HG03565 (cell line): Measurements from ENCODE around the gene POLA1.

ENCODE experiments used
- ATAC-seq: cut with Tn5 transposase; IDR thresholded peaks from one replicate; pipeline ENCODE4 v1.9.1; 2021; ENCODE audit warnings: mild to moderate bottlenecking, moderate library complexity; ENCODE audit not compliant: unreplicated experiment

POLA1 gene

DNA sequence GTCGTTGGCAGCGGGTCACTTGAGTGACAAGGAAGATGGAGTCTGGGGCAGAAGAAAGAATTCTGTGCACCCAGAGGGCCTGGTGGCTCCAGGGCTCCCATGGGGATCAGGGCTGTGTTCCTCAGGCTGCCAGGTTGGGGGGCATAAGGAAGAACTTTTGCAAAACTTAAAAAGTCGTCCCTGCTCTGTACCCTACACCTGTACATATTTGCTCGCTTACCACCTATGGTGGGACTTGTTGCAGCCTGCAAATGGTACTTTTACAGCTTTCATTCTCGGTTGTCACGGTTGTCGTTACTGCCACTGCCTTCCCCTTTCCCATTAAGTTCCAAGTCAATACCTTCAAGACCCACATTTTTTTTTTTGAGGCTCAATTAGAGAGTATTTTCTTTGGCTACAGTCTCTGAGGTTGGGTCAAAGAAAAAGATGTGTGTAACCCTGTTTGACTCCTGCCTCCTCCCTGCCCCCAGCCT is 312.9 kb downstream of the POLA1 start:
- no peak for ATAC-seq

DNA sequence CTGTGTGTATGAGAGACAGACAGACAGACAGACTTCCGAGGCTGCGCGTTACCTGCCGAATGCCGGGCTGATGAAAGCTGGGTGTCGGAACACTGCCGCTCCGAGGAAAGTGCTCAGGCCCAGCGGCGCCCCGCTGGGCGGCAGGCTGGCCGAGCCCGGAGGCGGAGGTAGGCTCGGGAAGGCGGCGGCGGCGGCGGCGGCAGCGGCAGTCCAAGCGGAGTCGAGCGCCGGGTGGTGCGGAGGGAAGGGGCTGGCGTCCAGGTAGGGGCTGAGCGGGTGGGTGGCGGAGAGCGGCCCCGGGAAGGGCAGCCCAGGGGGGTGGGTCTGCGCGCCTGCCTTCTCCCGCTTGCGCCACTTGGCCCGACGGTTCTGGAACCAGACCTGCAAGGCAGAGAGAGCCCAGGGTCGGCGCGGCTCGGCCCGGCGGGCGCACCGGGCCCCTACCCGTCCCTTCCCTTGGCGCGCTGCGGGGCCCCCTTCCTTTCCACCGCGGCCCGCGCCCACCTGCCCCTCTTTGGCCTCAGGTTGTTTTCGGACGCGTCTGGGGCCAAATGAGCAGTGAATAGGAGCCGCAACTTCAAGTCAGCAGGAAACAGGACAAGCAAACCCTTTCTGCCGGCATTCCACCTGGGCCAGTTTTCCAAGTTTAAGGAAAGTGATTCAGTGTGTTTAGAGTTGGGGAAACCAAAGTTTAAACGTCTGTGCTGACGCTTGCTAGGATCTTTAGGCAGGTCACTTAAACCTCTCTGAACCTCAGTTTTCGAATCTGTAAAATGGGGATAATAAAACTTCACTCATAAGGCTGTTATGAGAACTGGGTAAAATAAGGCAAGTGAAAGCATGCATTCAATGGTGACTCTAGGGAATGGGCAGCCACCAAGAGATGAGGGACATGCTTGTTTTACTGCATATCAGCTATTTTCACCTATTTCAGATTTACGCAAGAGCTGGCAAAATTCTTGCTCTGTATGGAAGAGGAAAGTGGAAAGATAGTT is 313.6 kb downstream of the POLA1 start:
- no peak for ATAC-seq

DNA sequence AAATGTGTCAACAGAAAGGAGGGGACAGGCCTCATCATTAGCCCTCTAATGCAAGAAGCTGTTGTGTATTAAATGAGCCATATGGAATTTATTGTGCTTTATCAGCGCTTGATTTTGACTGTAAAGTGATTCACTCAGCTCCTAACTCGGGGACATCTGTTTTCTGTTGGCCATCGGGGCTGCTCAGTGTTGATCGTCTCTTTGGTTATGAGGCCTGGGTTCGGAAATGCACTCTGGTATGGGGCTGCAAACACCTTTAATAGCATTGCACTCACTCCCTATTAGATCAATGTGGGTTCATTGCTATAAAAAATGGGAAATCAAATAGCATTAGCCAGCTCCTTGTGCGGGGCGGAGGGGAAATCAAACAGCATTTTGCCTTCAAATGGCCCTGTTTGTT is 315.7 kb downstream of the POLA1 start:
- ATAC-seq, result no peak

DNA sequence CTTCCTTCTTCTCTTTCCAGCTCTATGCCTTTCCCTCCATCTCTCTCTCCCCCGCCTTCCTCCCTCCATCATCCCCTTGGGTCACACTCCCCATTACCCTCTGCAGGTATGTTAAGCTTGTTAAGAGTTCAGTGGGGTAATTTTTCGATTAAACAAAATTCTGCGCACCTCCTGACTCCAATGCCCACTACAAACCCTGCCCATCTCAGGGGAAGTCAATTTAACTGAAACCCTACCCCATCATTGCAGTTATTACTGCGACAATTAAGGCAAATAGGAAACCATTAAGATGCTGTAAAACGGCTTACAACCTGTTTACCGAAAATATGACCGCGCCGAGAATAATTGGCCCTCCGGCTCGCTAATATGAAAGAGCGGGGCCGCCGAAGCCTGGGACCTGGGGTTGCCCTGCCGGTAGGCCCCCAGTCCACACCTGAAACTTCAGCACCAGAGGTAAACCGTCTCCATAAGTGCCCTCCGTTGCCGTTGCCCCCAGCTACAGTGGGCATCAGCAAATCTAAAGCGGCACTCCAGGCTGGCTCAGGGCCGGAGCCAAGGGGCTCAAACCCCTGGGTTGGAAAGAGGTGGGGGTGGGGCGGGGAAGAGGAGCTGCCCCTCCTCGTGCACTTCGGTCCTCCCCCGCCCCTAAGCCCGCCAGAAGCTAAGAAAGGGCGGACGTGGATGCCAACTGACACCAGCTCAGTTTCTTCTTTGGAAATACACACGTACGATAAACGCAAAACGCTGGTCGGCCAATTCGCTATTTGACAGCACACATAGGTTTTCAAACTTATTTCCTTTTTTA is 317.3 kb downstream of the POLA1 start:
- ATAC-seq, result no peak

- ATAC-seq, result no peak
These were observed 318.1 kb downstream of the POLA1 start for GRCh38 chrX:25011589-25012432.

DNA sequence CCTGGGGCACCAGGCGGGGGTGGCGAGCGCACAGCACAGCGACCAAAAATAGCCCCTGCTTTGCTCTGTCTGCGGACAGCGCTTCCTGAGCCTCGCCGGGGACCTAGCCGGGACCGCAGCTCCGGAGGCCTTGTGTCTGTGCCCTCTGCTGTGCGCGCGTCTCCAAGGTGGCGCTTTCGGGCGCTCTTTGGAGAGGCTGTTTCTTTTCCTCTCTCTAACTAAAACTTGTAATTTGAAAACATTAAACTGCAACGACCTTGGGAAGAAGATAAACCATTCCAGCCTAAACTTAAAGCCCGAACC is 318.7 kb downstream of the POLA1 start:
- no peak for ATAC-seq

DNA sequence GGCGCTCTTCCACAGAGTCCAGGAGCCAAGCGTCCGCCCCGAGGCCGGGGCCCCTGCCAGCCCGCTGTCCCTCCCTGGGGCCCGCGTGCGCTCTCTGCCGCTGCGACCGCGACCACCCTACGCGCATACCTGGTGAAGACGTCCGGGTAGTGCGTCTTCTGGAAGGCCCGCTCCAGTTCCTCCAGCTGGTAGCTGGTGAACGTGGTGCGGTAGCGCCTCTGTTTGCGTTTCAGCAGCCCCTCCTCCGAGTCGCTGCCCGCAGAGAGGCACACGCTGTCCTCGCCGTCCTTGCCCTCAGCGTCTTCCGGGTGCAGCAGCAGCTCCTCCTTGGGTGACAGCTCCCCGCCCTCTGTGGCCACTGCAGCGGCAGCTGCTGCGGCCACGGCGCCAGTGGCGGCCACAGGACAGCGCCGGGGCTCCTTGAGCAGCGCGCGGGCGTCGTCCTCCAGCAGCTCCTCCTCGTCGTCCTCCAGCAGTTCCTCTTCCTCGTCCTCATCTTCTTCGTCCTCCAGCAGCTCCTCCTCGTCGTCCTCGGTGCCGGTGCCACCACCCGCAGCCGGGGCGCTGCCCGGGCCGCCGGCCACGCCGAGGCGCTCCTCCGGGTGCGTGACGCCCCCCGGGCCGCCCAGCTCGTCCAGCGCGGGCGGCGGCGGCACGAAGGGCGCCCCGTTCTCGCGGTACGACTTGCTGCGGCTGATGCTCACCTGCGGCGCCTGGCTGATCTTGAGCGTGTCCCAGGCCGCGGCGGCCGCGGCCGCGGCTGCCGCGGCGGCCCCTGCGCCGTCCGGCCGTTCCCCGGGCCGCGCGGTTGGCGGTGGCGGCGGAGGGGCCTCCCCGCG is 319.3 kb downstream of the POLA1 start:
- ATAC-seq, result no peak

DNA sequence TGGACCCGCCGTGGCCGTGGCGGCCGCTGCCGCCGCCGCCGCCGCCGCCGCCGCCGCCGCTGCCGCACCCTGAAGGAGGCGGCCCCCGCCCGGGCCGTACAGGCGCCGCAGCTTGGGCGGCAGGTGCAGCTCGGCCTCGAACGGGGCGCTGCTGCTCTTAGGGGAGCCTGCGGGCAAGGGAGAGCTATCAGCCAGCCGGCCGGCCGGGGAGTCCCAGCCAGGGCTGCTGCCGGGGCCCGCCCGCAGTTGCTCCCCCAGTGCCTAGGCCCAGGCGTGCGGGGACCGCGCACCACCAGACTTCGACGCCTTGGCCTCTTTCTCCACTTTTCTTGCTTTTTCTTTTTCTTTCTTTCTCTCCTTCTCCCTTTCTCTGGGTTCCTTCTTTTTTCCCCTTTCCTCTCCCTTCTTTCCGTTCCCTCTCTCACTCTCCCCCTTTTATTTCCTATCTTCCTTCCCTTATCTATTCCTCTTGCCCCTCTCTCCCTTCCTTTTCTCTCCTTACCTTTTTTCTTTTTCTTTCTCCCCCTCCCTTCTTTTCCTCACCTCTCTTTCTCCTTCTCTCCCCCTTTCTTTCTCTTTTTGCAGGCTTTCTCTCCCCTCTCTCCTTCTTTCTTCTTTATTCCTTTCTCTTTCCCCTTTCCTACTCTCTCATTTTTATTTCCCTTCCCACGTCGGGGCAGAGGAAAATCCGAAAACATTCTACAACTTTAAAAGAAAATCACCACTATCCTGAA is 320.1 kb downstream of the POLA1 start:
- ATAC-seq, result no peak

- no peak for ATAC-seq
These were observed 320.7 kb downstream of the POLA1 start for GRCh38 chrX:25014366-25014838.

- no peak for ATAC-seq
These were observed 322.0 kb downstream of the POLA1 start, which contains the start of gene ARX for GRCh38 chrX:25015486-25016360. Gene ARX (minus strand): TSS chrX:25015965. CDS start chrX:25015737, 228 bp downstream.

DNA sequence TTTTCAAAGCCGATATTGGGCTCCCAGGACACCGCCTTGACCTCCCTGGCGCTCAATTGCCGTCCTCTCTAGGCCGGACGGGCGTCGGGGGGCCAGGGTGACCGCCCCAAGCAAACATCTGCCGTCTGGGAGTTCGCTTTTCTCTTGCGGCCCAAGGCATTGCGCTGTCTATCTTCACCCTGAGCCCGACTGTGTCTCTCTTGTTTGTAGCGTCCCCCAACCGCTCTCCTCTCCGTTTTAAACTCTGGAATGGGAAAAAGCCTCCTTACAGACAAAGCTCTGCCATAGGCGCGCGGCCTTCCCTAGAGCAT is 322.6 kb downstream of the POLA1 start:
- no peak for ATAC-seq

- no peak for ATAC-seq
These were observed 323.4 kb downstream of the POLA1 start for GRCh38 chrX:25016938-25017598.

GRCh38 chrX:25017667-25018247 is 324.0 kb downstream of the POLA1 start:
- no peak for ATAC-seq

- ATAC-seq, result no peak
These were observed 325.0 kb downstream of the POLA1 start for GRCh38 chrX:25018682-25019081.

DNA sequence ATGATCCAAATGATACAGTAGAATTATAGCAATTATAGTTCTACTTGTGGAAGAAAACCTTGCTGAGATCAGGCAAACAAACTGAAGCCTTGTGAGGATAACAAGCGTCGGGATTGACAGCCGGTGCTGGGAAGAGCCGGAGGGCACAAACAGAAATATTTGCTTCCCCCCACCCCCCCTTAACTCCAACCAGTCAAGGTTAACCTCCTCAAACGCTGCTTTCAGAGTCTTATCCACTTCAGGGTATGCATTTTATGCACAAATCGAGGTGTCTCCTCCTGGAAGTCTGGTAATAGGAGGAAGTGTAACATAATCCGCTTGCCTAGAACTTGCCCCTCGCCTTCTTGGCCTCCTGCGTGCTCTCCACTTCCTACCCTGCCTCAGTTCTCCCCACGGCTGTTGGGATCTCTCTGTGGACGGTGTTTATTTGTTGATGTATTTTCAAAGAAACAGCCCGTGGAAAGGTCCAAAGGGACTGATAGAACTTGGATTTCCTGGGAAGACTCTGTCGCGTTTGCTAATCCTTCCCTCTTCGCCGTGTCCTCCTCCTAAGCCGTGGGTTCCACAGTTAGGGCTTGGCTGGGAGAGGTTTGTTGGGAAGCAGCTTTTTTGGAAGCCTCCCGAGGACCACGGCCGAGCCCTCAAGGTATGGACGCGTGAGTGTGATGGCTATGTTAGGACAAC is 326.1 kb downstream of the POLA1 start:
- no peak for ATAC-seq

DNA sequence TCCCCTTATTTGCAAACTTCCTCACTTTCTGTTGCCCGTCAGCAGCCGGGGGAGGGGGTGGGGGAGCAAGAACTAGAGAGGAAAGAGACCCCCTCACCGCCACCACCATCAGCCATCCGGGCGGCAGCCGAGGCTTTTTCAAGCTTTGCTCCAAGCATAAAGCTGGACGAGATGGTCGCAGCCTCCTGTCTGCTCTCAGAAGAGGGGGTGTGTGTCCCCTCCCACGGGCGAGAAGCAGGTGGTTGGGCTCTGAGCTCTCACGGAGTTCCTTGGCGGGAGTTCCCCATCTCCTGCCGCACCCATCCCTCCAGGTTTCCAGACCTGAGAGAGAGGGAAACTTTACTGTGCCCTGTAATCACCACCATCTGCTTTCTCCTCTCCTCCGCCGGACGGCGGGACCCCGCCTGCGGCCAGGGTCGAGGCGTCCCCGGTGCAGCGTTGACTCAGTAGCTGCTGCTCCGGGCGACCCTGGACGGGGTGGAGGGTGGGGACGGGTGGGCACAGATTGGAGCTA is 326.7 kb downstream of the POLA1 start:
- no peak for ATAC-seq
